HCEC 1CT (cell line): ENCODE data around the gene LENG1.
A peak's percentile ranks its signal among the peaks of the same experiment; 100 is the strongest.
"Not testable (repeated sequence)": the region's sequence is repeated elsewhere in the genome, so short reads cannot be mapped to it uniquely, and the experiment has no call there.

ENCODE experiments used
- DNase-seq: peaks from one replicate; pipeline ENCODE4 v3.0.0-alpha.2; 2017

The LENG1 gene

DNA sequence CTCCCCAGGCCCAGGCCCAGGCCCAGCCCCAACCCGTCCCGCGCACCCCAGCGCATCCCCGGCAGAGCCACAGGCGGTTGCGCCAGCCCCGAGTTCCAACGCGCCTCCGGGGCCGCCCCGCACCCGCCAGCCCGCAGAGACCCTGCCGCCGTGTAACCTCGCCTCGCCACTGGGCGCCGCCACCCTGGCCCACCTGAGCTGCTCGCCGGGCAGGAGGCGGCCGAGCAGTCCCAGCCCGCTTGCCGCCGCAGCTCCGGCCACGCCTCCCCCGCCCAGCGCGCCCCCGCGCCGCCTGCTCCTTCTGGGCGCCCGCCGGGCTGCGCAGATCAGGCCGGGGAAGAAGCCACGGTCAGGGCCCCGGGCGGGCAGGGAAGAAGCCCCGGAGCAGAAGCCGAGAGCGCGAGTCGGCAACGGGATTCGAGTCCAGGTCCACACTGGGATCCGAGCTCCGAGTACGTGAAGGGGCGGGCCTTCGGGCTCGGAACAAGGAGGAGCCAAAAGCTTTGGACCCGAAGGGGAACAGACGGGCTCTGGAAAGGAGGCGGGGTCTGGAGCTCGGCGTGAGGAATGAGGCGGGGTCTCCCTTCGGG is 29.7 kb upstream of the LENG1 start, which contains the start of gene MBOAT7:
MBOAT7 (minus strand) TSS at position 436 of the 590 bp plus-strand sequence. CDS start 1,072 bp downstream, outside the sequence.
- DNase-seq = no peak

DNA sequence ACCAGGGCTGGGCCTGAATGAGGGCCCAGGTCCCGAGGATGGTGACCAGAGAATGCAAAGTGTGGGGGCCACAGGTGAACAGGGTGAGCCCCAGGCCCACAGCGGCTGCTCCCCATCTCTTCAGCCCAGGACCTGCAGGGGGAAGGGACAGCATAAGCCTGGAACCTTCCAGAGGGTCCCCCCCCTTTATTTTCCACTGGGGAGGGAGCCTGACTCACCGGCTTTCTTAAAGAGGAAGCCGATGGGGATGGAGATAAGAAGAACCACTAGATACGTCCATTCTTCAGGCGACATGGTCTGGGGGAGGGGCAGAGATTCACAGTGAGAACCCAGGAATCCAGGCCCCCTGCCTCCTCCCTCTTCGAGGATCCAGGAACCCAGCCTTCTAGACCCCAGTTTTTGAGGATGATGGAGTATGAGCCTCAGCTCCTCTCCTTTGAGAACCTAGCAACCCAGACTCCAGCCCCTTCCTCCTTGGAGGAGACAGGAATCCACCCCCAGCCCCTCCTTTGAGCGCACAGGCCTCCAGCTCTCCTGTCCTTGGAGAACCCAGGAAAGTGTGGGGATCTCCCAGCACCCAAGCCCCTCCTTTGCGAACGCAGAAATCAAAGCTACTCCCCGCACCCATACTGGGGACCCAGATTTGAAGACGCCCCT is 28.8 kb upstream of the LENG1 start:
- DNase-seq = no peak

DNA sequence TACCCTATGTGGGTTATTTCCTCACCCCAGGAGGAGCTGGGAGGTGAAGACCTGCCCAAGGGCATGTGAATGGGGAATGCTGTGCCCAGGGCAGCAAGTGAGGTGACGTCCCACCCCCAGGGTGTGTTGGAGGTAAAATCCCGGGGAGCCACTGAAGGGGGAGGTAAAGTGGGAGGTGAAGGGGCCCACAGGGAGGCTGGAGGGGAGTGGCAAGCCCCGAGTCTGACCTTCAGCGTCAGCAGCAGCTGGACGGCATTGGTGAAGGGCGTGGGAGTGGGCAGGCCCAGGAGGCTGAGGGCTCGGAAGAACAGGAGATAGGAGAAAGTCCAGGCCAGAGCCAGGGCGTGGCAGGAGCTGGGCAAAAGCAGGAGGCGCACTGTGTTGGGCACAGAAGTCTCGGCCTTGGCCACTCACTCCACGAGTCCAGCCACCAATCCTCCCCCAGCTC is 27.4 kb upstream of the LENG1 start:
- no peak for DNase-seq

DNA sequence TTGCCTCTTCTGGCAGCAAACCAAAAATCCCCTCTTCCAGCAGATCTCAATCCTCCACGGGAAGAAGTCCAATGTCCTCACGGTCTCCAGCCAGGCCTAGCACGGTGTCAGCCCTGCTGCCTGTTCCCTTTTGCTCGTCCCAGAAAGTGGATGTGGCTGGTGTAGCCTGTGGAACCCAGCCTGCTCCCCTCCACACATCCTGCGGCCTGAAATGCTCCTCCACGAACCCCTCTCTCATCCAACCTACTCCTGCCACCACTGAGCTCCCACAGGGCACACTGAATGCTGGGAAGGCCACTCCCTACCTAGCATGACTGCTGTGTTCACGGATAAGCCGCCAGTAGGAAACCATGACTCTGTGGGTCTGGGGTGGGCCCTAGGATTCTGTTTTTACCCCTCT is 26.8 kb upstream of the LENG1 start:
- no peak for DNase-seq

DNA sequence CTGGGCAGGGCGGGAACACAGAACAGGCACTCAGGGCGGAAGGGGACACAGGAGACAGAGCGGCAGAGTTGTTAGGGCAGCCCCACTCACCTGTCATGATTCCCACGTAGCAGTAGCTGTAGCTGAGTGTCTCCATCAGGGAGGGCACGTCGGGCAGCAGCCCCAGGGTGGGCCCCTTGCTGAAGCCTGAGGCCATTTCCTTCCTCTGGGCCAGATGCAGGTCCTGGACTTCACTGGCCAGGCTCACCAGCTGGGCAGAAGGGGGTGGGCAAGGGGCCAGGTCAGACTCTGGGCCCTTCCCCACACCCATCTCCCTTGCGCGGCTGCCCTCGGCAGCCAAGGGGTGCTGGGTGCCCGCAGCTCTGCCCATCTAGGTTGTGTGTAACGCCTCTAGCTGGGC is 23.9 kb upstream of the LENG1 start:
- DNase-seq = no peak

DNA sequence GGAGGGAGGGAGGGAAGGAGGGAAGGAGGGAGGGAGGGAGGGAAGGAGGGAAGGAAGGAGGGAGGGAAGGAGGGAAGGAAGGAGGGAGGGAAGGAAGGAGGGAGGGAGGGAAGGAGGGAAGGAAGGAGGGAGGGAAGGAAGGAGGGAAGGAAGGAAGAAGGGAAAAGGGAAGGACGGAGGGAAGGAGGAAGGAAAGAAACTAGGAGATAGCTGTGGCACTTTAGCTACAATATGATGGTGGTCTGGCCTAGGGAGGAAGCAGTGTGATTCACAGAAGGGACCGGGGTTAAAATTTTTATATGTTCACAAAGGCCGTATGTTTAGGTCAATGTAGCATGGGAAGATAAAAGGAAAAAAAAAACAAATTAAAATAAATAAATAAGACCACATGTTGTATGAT is 22.4 kb upstream of the LENG1 start:
- DNase-seq = not testable (repeated sequence)

DNA sequence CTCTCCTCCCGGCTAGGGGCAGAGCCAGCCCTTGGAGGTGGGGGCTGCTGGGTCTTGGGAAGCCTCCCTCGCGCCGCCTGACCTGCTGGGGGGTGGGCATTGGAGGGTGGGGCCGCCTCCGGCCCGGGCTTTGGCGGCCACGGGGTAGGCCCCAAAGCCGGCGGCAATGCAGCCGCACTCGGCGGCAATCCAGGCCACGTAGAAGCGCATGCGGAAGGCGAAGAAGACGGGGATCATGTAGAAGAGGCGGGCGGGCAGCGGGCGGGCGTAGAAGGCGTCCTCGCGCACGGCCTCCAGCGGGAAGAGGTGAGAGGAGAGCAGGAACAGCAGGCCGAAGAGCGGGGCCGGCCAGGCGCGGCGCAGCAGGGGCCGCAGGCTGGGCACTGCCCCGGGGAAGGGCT is 21.2 kb upstream of the LENG1 start:
- no peak for DNase-seq

DNA sequence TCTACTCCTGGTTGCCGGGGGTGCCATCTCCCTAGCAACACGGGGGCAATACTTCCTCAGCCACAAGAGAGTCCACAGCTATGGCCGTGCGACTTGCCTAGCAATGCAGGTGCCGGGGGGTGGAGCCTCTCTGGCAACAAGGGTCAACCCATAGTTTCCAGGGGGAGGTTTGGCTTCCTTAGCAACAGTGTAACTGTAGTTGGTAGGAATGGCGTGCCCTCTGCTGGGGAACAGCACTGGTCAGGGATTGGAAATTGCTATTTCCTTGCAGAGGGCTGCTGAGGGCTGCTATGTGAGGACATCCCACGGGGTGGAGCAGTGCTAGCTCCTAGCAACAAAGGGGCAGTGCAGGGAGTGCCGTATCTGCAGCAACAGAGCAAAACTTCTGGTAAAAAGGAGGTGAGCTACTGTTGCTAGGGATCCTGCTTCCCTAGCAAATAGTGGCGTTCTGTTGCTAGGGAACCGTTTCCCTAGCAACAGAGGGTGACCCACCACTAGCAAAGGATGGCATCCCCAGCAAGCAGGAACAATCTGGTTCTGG is 20.5 kb upstream of the LENG1 start:
- DNase-seq = no peak

DNA sequence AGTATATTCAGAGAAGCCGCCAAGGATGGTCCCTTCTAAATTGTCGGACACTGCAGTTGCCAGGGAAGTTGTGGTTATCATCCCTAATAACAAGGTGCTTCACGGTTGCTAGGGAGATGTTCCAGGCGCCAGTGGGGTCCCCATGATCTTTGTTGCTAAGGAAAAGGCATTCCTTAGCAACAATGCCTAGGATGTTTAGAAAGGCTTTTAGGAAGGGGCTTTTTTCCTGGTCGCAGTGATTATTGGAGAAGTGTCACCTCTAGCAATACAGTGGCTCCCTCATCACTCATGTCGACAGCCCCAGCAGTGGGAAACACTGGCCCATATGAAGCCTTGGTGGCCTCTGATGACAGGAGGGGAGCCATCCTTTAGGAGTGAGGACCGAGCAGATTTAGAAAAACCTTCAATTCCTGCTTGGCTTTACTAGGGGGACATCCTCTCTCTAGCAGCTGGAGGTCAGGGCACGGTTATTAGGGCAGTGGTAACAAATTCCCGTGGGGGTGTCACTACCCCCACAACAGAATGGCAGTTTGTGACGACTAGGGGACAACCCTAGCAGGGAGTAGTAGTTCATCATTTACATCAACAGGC is 19.8 kb upstream of the LENG1 start:
- DNase-seq = no peak

DNA sequence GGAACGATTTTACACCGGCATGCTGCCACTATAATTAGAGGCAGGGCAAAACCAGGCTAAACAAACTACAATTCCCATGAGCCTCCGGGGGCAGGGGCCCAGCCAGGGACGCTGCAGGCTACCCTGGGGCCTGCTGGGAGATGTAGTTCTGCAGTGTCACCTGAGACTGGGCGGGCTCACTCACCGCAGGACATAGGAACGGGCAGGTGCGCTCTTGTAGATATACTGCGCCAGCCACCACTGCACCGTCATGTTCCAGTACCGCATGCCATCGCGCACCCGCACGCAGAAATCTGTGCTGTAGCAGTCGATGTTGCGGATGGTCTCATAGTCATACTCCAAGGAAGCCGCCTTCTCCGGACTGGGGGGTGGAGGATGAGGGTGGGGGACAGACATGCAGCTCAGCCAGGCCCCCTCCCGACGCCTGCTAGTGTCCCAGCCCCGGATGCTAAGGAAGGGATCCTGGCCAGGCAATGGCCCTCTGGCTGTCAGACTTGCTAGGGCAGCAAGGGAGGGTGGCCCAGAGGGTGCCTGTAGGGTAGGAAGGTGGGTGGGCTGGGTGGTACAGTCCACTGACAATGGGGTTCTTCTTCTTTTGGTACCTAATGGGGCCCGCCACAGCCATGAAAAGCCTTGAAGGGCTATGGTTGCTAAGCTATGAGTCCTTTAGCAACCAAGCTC is 19.2 kb upstream of the LENG1 start:
- DNase-seq = no peak

DNA sequence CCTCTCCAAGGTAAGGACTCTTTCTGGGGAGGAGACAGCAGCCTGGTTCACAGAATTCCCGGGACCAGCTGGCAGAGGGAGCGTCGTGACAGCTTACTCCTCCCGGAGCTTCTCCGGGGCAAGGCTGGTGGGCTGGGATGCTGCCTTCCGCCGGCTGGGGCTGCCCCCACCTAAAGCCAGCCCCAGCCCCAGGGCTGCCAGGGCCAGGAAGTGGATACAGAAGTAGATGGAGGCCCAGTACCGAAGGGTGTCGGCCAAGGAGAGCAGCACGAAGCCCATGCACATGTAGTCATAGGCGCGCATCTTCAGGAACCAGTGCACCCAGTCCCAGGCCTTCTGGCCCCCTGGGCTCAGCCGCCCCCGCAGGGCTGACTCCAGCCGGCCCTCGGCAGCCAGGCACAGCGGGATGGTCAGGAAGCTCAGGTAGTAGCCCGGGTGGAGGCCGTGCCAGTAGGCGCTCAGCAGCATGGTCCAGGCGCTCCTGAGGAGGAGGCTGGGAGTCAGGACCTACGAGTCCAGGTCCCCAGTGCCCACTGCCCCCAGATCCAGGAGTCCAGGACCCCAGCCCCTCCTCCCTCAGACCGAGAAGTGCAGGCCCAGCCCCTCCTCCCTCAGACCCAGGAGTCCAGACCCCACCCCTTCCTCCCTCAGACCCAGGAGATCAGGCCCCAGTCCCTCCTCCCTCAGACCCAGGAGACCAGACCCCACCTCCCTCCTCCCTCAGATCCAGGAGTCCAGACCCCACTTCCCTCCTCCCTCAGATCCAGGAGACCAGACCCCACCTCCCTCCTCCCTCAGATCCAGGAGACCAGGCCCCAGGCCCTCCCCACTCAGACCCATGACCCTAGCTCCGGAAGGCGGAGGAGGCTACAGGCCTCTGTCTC is 14.7 kb upstream of the LENG1 start:
- DNase-seq = no peak

DNA sequence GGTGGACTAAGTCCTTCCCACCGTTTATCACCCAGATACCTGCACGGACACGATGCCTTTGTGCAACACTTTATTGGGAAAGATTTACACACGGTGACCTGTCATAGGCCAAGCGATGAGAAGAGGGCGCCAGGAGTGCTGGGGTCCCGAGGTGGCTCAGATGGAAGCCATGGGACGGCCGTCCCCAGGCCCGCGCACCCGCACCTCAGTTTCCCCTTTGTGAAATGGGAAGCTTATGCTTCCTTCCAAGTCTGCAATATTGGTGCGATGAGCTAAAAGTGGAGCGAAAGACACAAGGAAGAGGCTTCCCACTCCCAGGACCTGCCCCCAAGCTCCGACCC is 13.8 kb upstream of the LENG1 start:
- no peak for DNase-seq

DNA sequence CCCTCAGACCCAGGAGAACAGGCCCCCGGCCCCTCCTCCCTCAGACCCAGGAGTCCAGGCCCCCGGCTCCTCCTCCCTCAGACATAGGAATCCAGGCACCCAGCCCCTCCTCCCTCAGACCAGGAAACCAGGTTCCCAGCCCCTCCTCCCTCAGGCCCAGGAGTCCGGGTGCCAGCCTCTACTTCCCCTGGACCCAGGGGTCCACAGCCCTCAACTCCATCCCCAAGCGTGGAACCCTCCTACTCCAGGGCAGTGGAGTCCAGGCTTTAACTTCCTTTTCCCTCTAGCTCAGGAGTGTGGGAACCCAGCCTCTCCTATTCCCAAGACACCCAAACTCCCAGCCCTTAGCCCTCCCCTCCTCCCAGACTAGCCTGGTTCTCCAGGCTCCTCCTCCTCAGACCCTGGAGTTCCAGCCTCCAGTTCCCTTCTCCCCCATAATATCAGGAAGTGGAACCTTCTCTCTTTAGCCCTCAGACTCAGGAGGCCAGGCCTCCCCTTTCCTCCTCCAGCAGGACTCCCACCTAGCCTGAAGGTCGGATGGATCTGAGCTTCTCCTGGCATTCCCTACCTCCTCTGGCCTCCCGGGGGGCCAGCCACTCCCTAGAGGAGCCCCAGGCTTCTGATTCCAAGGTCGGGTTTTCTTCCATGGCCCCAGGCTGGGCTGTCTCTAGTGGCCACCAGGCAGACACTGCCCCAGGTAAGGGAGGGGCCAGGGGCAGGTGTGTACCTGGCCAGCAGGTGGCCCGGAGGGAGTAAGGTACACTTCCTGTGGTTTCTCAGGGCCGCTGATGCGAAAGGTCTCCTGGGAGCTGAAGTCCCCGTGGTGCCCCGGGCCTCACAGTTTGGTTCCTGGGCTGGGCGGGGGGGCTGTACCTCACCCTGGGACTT is 13.2 kb upstream of the LENG1 start, which contains the start of gene TMC4:
TMC4 (minus strand) TSS at position 690 of the 888 bp plus-strand sequence; CDS start at position 647, 43 bp downstream.
- no peak for DNase-seq

DNA sequence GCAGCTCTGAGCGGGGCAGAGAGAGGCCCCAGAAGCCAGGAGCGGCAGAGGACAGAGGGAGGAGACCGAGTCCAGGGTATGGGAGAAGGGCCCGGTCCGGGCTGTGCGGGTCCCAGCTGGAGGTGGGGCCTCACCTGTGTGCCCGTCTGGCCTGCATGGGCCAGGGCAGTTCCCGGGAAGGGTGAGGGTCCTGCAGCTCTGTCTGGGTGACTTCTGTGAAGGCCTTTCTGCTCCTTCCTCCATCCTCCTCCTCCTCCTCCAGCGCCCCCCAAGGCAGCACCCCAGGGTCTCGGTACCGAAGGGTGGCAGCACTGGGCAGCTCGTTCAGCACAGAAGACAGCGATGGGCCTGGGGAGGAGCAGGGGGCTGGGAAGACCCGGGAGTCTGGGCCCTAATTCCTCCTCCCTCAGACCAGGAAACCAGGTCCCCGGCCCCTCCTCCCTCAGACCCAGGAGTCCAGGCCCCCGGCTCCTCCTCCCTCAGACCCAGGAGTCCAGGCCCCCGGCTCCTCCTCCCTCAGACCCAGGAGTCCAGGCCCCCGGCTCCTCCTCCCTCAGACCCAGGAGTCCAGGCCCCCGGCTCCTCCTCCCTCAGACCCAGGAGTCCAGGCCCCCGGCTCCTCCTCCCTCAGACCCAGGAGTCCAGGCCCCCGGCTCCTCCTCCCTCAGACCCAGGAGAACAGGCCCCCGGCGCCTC is 12.4 kb upstream of the LENG1 start:
- not testable (repeated sequence) for DNase-seq

DNA sequence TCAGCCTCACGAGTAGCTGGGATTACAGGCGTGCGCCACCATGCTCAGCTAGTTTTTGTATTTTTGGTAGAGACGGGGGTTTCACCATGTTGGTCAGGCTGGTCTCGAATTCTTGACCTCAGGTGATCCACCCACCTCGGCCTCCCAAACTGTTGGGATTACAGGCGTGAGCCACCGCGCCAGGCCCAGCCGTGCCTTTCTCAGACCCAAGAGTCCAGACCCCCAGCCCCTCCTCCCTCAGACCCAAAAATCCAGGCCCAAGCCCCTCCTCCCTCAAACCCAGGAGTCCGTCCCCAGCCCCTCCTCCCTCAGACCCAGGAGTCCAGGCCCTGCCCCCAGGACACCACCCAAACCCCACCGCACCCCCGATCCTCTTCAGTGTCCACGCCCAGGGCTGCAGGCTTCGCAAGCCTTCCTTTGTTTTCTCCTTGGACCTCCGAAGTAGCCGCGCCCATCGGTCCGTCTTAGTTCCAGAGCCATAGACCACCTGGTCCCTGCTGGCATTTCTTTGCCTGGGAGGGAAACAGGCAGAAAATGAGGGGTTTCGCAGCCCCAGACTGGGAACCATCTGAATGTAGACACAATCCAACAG is 9.7 kb upstream of the LENG1 start:
- DNase-seq = no peak

DNA sequence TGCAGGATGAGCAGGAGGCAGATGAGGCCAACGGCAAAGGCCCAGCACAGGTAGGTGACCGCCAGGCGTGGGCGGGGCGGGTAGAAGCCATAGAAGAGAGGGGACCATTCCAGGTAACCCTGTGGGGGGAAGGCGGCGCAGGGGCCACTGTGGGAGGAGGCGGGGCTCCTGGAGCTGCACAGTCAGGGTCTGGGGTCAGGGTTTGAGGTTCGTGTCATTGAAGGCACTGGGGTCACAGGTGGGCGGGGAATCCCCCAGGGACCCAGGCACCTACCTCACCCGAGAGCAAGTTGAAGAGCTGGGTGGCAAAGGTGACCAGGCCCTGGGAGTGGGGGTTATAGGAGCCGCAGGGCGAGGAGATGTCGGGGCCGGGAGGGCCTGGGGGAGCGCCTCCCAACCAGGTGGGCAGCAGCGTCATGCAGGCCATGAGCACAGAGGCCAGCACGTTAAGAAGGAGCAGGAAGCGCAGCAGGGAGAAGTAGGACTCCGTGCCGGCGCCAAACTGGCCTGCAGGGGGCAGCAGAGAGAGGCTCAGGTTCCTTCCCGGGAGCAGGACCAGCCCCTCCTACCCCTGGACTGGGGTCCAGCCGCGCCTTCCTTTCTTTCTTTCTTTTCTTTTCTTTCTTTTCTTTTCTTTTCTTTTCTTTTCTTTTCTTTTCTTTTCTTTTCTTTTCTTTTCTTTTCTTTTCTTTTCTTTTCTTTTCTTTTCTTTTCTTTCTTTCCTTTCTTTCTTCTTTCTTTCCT is 8.8 kb upstream of the LENG1 start:
- peak; percentile 65 for DNase-seq

DNA sequence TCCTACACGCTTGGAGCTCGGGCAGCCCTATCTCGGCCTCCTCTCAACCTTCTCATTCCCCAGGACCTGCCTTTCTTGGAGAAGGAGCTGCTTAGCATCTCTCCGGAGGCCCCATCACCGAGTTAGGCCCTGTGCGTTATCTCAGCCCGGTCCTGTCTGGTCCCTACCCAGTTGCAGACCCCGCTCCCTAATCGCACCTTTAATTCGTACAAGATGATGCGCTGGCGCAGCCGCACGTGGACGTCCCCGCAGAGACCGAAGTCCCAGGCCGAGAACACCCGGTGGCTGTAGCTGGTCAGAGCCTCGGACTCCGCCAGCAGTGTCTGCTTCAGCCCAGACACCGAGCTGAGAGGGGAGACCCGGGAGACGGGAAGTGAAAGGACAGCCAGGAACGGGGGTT is 5.7 kb upstream of the LENG1 start:
- DNase-seq = no peak

DNA sequence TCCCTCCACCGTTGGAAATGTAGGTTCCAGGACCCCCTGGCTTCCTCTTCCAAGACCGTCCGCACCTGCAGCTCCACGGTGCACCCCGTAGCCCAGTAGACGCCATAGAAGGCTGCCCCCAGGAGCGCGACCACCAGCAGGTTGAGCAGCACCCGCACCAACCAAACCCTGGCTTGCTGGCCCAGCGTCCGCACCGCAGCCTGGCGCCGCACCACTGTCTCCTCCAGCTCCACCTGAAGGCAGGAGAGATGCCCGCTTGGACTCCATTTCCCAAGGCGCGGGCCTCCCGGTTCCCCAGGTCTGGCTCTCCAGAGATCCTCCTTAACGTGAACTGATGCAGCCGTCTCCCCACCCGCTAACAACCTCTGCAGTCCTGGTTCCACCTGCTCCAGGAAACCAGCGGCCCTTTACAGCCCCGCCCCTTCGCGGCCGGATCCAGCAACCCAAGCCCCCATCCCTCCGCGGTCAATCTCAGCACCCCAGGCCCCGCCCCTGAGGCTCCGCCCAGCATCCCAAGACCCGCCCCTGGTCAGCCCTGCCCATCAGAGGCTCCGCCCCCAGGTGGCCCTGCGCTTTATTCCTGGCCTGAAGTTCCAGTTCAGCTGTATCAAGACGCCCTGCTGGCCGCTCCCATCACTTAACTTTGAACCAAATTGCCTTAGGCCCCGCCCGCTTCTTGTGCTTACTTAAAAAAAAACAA is 5.0 kb upstream of the LENG1 start:
- DNase-seq = no peak

DNA sequence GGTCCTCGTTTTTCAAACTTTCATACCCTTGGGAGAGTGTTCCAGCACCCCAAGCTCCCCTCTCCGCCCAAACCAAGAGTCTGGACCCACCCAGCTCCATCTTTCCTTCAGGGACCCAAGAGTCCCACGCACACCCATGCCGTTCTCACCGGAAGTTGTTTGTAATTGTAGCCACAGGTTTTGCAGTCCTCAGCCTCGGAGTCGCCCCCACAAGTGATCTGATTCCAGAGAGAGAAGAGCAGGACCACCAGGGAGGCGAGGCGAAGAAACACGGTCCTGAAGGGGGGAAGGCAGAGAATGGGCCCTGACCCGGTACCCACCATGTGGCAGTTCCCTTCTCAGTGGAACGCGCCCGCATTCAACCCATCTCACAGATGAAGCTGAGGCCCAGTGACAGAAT is 3.4 kb upstream of the LENG1 start:
- DNase-seq = no peak
